ENCODE data around the gene DMAC1.

The DMAC1 gene

DNA sequence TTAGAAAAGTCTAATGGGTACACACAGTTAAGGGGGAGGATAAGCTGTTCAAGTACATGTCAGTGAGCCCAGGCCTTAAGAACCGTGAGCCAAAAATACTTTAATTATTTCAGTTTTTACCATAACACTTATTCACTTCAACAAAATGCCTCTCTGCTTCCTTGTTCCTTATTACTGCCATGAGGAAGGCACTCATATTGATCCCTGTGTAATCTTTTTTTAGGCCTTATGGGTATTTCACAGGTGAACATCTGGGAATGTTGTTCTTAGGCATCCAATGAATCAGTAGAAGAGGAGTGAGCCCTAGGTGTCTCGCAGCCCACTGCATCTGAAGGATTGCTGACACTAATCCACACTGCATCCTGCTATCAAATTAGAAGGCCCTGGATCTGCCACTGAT is 13.5 kb upstream of the DMAC1 start:
- no peak for FAIRE-seq
- DNase-seq (ENCODE audit: insufficient read length) = no peak
- TF ChIP-seq POLR2AphosphoS5 (IDR thresholded peaks at IDR 0.05; ENCODE audit: low read depth, low read length) (no peak), TAF1 (IDR thresholded peaks at IDR 0.05; ENCODE audit: borderline replicate concordance, low read depth, low read length) (no peak), POLR2A (IDR thresholded peaks at IDR 0.05; ENCODE audit: low read depth, low read length) (no peak)

DNA sequence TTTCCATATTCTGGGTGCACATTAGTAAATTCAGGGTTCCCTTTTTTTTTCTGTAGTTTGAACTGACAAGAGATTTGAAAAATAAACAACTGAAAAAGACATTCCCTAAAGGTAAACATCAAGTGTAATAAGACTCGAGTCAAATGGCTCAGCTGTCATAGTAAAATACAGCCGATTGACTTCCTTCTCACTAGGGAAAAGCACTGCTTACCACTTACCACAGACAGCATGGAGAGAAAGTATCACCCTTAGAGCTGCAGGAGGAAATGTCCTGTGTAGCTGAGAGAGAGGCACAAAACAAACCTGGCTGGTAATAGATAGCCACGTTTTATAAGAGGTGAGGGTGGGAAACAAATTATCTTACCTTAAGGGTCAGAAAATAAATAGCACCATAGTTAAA is 12.1 kb upstream of the DMAC1 start:
- DNase-seq (ENCODE audit: insufficient read length) = no peak
- FAIRE-seq = no peak
- TF ChIP-seq TAF1 (IDR thresholded peaks at IDR 0.05; ENCODE audit: borderline replicate concordance, low read depth, low read length) (no peak), POLR2A (IDR thresholded peaks at IDR 0.05; ENCODE audit: low read depth, low read length) (no peak), POLR2AphosphoS5 (IDR thresholded peaks at IDR 0.05; ENCODE audit: low read depth, low read length) (no peak)

DNA sequence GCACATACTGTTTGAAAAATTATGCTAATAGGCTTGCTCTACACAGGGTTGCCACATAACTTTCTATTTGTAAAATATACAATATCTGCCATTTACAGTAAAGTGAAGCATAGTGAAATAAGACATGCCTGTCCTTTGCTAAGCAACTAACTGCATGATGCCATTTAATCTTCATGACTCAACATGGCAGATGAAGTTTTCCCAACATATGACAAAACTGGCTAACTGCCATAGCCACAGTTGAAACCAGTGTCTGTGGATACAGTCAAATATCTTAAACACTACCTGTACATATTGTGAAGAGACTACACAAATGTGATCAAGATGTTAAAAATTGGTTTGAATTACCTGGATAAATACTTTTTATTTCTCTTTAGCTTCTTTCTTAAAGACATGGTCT is 3.1 kb upstream of the DMAC1 start:
- no peak for DNase-seq (ENCODE audit: insufficient read length)
- TF ChIP-seq TAF1 (IDR thresholded peaks at IDR 0.05; ENCODE audit: borderline replicate concordance, low read depth, low read length) = no peak
- no peak for TF ChIP-seq POLR2A (IDR thresholded peaks at IDR 0.05; ENCODE audit: low read depth, low read length)
- no peak for TF ChIP-seq POLR2AphosphoS5 (IDR thresholded peaks at IDR 0.05; ENCODE audit: low read depth, low read length)
- FAIRE-seq = no peak

DNA sequence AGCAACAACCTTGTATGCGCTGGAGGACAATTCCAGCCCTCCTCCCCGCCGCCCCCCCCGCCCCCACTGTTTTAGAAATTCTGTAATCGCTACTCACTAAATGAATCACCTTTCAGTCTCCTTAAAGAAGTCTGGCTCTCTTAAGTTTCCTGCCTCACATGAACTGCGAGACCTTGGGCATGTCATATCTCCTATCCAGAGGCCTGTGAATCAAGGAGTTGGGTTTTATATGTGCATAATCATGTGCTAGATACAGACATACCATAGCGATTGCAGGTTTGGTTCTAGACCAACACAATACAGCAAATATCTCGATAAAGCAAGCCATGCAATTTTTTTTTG is 337 bp upstream of the DMAC1 start:
- no peak for DNase-seq (ENCODE audit: insufficient read length)
- no peak for FAIRE-seq
- TF ChIP-seq POLR2AphosphoS5 (IDR thresholded peaks at IDR 0.05; ENCODE audit: low read depth, low read length) (no peak), POLR2A (IDR thresholded peaks at IDR 0.05; ENCODE audit: low read depth, low read length) (no peak), TAF1 (IDR thresholded peaks at IDR 0.05; ENCODE audit: borderline replicate concordance, low read depth, low read length) (no peak)

DNA sequence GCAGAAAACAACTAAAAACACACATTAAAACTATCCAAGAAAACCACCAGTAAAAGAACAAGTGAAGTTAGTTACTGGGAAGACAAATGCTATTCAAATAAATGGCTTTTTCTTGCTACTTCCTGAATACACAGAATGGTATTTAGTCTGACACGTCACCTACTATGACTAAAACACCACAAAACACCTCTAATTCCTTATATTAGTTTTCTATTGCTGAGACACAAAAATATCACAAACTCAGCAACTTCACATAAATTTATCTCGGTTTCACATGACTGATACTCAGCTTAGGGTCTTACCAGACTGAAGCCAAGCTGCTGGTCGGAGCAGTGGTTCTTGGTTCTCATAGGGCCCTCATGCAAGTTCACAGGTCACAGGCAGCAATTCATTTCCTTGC is 5.4 kb downstream of the DMAC1 start:
- TF ChIP-seq POLR2AphosphoS5 (IDR thresholded peaks at IDR 0.05; ENCODE audit: low read depth, low read length) = no peak
- TF ChIP-seq TAF1 (IDR thresholded peaks at IDR 0.05; ENCODE audit: borderline replicate concordance, low read depth, low read length) = no peak
- no peak for TF ChIP-seq POLR2A (IDR thresholded peaks at IDR 0.05; ENCODE audit: low read depth, low read length)
- FAIRE-seq = no peak
- DNase-seq (ENCODE audit: insufficient read length) = no peak

- TF ChIP-seq TAF1 (IDR thresholded peaks at IDR 0.05; ENCODE audit: borderline replicate concordance, low read depth, low read length) = no peak
- TF ChIP-seq POLR2AphosphoS5 (IDR thresholded peaks at IDR 0.05; ENCODE audit: low read depth, low read length) = no peak
- TF ChIP-seq POLR2A (IDR thresholded peaks at IDR 0.05; ENCODE audit: low read depth, low read length) = no peak
- DNase-seq (ENCODE audit: insufficient read length) (no peak), FAIRE-seq (no peak)
These were observed 8.2 kb downstream of the DMAC1 start for GRCh38 chr9:7791394-7791793.

DNA sequence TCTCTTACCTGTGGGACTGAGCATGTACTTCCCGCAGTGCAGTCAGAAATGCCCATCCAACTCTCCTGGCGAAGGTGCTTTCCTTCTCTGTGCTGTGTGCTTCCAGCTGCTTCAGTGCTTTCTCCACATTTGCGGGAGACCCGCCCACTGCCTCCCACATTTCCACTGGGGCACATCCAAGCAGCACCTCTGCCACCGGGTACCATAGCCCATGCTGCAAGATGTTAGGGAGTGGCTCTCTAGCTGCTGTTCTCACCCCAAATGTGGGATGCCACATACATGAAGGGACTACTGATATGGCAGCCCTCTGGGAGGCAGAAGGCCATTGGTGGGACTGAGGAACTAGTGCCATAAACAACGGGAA is 8.8 kb downstream of the DMAC1 start:
- FAIRE-seq = no peak
- TF ChIP-seq POLR2AphosphoS5 (IDR thresholded peaks at IDR 0.05; ENCODE audit: low read depth, low read length) (no peak), TAF1 (IDR thresholded peaks at IDR 0.05; ENCODE audit: borderline replicate concordance, low read depth, low read length) (no peak), POLR2A (IDR thresholded peaks at IDR 0.05; ENCODE audit: low read depth, low read length) (no peak)
- no peak for DNase-seq (ENCODE audit: insufficient read length)

DNA sequence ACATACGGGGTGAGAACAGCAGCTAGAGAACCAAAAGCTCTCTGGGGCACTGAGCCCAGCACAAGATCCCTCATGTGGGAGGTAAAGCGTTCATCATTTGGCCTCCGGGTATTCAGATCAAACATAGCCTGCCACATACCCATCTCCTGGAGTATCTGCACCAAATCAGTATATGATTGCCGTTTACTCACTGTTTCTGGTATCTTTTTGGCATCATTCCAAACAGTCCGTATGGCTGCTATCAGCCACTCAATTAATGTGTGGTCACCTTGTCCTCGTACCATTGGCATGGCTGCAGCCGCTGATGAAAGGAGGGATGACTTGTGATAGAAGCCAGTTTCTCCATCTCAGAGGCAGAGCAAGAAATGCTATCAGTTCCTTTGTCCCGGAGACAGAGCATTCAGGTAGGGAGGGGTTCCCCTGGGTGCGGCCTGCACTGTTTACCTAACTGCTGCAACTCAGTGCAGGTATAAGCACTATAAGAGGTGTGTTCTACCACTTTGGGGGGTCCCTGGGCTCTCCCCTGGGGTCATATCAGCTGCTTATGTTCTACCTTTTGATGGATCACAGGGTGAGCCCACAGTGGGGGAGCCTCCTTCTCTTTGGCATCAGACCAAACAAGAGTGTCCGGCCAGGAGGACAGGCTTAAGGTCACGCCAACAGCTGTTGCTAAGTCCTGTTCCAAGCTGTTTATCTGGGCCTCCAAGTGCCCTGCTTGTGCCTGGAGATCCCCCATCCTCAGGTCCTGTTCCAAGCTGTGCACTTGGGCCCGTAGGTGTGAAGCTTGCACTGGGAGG is 9.4 kb downstream of the DMAC1 start:
- DNase-seq (ENCODE audit: insufficient read length) = no peak

DNA sequence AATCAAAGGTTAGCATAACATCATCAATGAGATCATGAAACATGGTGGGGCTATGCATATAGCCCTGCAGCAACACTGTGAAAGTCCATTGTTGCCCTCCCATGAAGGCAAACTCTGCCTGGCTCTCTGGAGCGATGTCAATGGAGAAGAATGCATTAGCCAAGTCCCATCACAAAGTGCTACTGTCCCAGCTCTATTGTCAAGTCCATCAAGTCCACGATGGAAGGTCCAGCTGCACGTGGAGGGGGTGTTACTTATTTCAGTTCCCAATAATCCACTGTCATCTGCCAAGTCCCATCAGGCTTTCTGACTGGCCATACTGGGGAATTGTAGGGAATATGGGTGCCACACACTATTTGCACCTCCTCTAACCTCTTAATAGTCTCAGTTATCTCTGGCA is 10.8 kb downstream of the DMAC1 start:
- DNase-seq (ENCODE audit: insufficient read length) (no peak), FAIRE-seq (no peak)
- TF ChIP-seq POLR2A (IDR thresholded peaks at IDR 0.05; ENCODE audit: low read depth, low read length) (no peak), TAF1 (IDR thresholded peaks at IDR 0.05; ENCODE audit: borderline replicate concordance, low read depth, low read length) (no peak), POLR2AphosphoS5 (IDR thresholded peaks at IDR 0.05; ENCODE audit: low read depth, low read length) (no peak)

More for the DNA sequence above, 9.4 kb downstream of the DMAC1 start:
- TF ChIP-seq TAF1 (IDR thresholded peaks at IDR 0.05; ENCODE audit: borderline replicate concordance, low read depth, low read length) (no peak), POLR2A (IDR thresholded peaks at IDR 0.05; ENCODE audit: low read depth, low read length) (no peak), POLR2AphosphoS5 (IDR thresholded peaks at IDR 0.05; ENCODE audit: low read depth, low read length) (no peak)
- FAIRE-seq = no peak

DNA sequence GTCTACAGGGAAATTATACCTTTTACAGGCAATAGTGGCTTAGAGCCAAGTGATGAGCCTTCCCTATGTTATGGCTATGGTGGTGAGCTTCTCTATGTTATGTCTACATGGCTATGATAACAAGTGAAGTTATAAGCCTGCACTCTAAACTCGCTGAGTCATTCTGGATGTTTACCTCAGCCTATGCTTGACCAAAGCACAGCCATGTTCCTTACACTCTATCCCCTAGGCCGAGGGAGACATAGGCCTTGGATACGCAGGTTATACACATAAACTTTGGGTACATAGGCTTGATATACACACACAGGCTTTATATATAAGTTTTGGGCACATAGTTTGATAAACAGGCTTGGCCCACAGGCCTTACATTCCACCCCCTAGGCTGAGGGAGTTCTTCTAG is 13.8 kb downstream of the DMAC1 start:
- no peak for FAIRE-seq
- TF ChIP-seq POLR2A (IDR thresholded peaks at IDR 0.05; ENCODE audit: low read depth, low read length) (no peak), POLR2AphosphoS5 (IDR thresholded peaks at IDR 0.05; ENCODE audit: low read depth, low read length) (no peak), TAF1 (IDR thresholded peaks at IDR 0.05; ENCODE audit: borderline replicate concordance, low read depth, low read length) (no peak)

GRCh38 chr9:7784472-7784871 is 15.1 kb downstream of the DMAC1 start:
- DNase-seq (ENCODE audit: insufficient read length) = no peak
- no peak for FAIRE-seq
- no peak for TF ChIP-seq TAF1 (IDR thresholded peaks at IDR 0.05; ENCODE audit: borderline replicate concordance, low read depth, low read length)
- TF ChIP-seq POLR2AphosphoS5 (IDR thresholded peaks at IDR 0.05; ENCODE audit: low read depth, low read length) = no peak
- TF ChIP-seq POLR2A (IDR thresholded peaks at IDR 0.05; ENCODE audit: low read depth, low read length) = no peak

More for the DNA sequence above, 13.8 kb downstream of the DMAC1 start:
- DNase-seq (ENCODE audit: insufficient read length) = no peak

DNA sequence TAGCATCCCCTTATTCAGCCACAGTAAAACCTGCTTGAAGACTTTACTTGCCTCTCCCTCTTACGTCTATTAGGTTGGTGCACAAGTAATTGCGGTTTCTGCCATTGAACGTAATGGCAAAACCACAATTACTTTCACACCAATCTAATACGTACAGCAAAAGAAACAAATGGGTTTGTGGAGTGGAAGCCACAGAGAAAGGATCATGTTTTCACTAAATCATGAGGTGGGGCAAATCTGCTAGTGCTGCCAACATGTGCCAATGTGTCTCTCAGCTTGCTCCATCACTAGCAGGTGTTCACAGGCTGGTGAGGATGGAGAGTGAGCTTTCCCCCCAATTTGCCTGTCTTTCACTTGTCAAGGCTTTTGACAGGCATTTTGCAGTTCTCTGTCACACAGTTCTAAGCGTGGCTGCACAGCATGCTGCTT is 15.9 kb downstream of the DMAC1 start:
- TF ChIP-seq POLR2A (IDR thresholded peaks at IDR 0.05; ENCODE audit: low read depth, low read length) = no peak
- TF ChIP-seq POLR2AphosphoS5 (IDR thresholded peaks at IDR 0.05; ENCODE audit: low read depth, low read length) = no peak
- TF ChIP-seq TAF1 (IDR thresholded peaks at IDR 0.05; ENCODE audit: borderline replicate concordance, low read depth, low read length) = no peak
- DNase-seq (ENCODE audit: insufficient read length) (no peak), FAIRE-seq (no peak)

All from GM12892 (cell line).